Measurements from ENCODE around the gene FYN. TPM values are rescaled to one million over a fixed set of nuclear protein-coding genes. Genes with fewer than 3 reads are reported as not detected.

The FYN gene
- total RNA-seq, 1 experiment from 2014 or later: 7.2 TPM

- ChIA-PET CTCF (no interaction called here), POLR2A (no interaction called here)
- no TSS peak for BruUV-seq (replicated peaks)
- intact Hi-C loops (cut with micrococcal nuclease; ENCODE audit: unreplicated experiment): no loop called here
- no peak overlapping the region for H3K27ac Mint-ChIP-seq (ENCODE audit: unreplicated experiment)
- Histone ChIP-seq H3K9me3 (no peaks in the 10 kb centered on the region), H3K36me3 (ENCODE audit: control insufficient read depth, insufficient read depth, low read length) (no peaks in the 10 kb centered on the region), H3K4me3 (ENCODE audit: low read depth, low read length) (no peak overlapping the region), H3K27me3 (replicated peaks; ENCODE audit: control insufficient read depth, insufficient read depth, low read length) (no peaks in the 10 kb centered on the region), H3K4me1 (no peaks in the 10 kb centered on the region)
- peaks cover 8% of the 10 kb centered on the region for H3K4me1 Mint-ChIP-seq (ENCODE audit: low read depth, unreplicated experiment)
- H3K9me3 Mint-ChIP-seq (ENCODE audit: unreplicated experiment): no peaks in the 10 kb centered on the region
- no peak overlapping the region for H3K4me3 Mint-ChIP-seq (ENCODE audit: unreplicated experiment)
- no peak for TF ChIP-seq CTCF (IDR thresholded peaks at IDR 0.05; ENCODE audit: insufficient read depth in 1 of 2, low read depth in 1 of 2, low read length in 1 of 2, severe bottlenecking in 1 of 2, unreplicated experiment in 1 of 2)
- DNase-seq: no peak
- no peaks in the 10 kb centered on the region for H3K36me3 Mint-ChIP-seq (ENCODE audit: insufficient read depth, unreplicated experiment)
- no peaks in the 10 kb centered on the region for H3K27me3 Mint-ChIP-seq (ENCODE audit: insufficient read depth, unreplicated experiment)
Measured at GRCh38 chr6:111736005-111736608, 137.1 kb downstream of the FYN start.

- H3K27me3 ChIP-seq (replicated peaks; ENCODE audit: control insufficient read depth, insufficient read depth, low read length): no peaks in the 10 kb centered on the region
- no peaks in the 10 kb centered on the region for H3K27me3 Mint-ChIP-seq (ENCODE audit: insufficient read depth, unreplicated experiment)
- H3K4me3 Mint-ChIP-seq (ENCODE audit: unreplicated experiment): no peak overlapping the region
- H3K4me1 ChIP-seq: no peaks in the 10 kb centered on the region
- ChIA-PET POLR2A (no interaction called here), CTCF (no interaction called here)
- H3K9me3 ChIP-seq: no peaks in the 10 kb centered on the region
- no peak overlapping the region for H3K27ac Mint-ChIP-seq (ENCODE audit: unreplicated experiment)
- no peaks in the 10 kb centered on the region for H3K36me3 ChIP-seq (ENCODE audit: control insufficient read depth, insufficient read depth, low read length)
- no peak for TF ChIP-seq CTCF (IDR thresholded peaks at IDR 0.05; ENCODE audit: insufficient read depth in 1 of 2, low read depth in 1 of 2, low read length in 1 of 2, severe bottlenecking in 1 of 2, unreplicated experiment in 1 of 2)
- no peak overlapping the region for H3K4me3 ChIP-seq (ENCODE audit: low read depth, low read length)
- H3K9me3 Mint-ChIP-seq (ENCODE audit: unreplicated experiment): no peaks in the 10 kb centered on the region
- H3K4me1 Mint-ChIP-seq (ENCODE audit: low read depth, unreplicated experiment): peaks cover 8% of the 10 kb centered on the region
- no TSS peak for BruUV-seq (replicated peaks)
- DNase-seq: no peak
- intact Hi-C loops (cut with micrococcal nuclease; ENCODE audit: unreplicated experiment): no loop called here
- no peaks in the 10 kb centered on the region for H3K36me3 Mint-ChIP-seq (ENCODE audit: insufficient read depth, unreplicated experiment)
Measured at GRCh38 chr6:111734068-111735061, 138.9 kb downstream of the FYN start.

DNA sequence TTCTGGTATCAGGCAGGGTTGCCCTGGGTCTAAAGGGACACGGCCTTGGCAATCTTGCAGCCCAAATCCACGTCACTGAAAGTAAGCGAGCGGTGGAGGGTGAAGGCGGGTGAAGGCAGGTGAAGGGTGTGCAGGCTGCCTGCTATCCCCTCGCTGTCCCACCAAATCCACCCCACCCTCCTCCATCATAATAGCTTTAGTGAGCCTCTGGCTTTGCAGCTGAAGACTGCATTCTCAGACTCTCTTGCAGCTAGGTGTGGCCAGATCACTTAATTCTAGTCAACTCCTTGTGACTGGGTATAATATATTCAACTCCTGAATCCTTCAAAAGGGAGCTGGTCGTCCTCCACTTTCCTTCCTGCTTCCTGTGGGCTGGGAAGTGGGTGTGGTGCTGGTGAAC is 140.9 kb downstream of the FYN start:
- DNase-seq: no peak
- no TSS peak for BruUV-seq (replicated peaks)
- no peak overlapping the region for H3K4me3 ChIP-seq (ENCODE audit: low read depth, low read length)
- no peaks in the 10 kb centered on the region for H3K4me1 ChIP-seq
- ChIA-PET CTCF (no interaction called here), POLR2A (no interaction called here)
- no peaks in the 10 kb centered on the region for H3K9me3 Mint-ChIP-seq (ENCODE audit: unreplicated experiment)
- H3K4me1 Mint-ChIP-seq (ENCODE audit: low read depth, unreplicated experiment): peaks cover 8% of the 10 kb centered on the region
- H3K27ac Mint-ChIP-seq (ENCODE audit: unreplicated experiment): no peak overlapping the region
- no peaks in the 10 kb centered on the region for H3K27me3 Mint-ChIP-seq (ENCODE audit: insufficient read depth, unreplicated experiment)
- no peaks in the 10 kb centered on the region for H3K36me3 Mint-ChIP-seq (ENCODE audit: insufficient read depth, unreplicated experiment)
- no peak for TF ChIP-seq CTCF (IDR thresholded peaks at IDR 0.05; ENCODE audit: insufficient read depth in 1 of 2, low read depth in 1 of 2, low read length in 1 of 2, severe bottlenecking in 1 of 2, unreplicated experiment in 1 of 2)
- H3K27me3 ChIP-seq (replicated peaks; ENCODE audit: control insufficient read depth, insufficient read depth, low read length): no peaks in the 10 kb centered on the region
- no peaks in the 10 kb centered on the region for H3K9me3 ChIP-seq
- H3K4me3 Mint-ChIP-seq (ENCODE audit: unreplicated experiment): no peak overlapping the region
- intact Hi-C loops (cut with micrococcal nuclease; ENCODE audit: unreplicated experiment): no loop called here
- H3K36me3 ChIP-seq (ENCODE audit: control insufficient read depth, insufficient read depth, low read length): no peaks in the 10 kb centered on the region
